NK-92 (cell line): Measurements from ENCODE around the gene GATA2.

Source experiments
- DNase-seq: peaks from one replicate; lab custom pipeline; 2025; ENCODE audit not compliant: unreplicated experiment; lab: John Stamatoyannopoulos, UW

Gene GATA2

GRCh38 chr3:128458746-128459460 lies 34.1 kb downstream of the GATA2 start:
- no peak for DNase-seq

GRCh38 chr3:128457937-128458336 lies 35.1 kb downstream of the GATA2 start:
- DNase-seq: no peak

DNA sequence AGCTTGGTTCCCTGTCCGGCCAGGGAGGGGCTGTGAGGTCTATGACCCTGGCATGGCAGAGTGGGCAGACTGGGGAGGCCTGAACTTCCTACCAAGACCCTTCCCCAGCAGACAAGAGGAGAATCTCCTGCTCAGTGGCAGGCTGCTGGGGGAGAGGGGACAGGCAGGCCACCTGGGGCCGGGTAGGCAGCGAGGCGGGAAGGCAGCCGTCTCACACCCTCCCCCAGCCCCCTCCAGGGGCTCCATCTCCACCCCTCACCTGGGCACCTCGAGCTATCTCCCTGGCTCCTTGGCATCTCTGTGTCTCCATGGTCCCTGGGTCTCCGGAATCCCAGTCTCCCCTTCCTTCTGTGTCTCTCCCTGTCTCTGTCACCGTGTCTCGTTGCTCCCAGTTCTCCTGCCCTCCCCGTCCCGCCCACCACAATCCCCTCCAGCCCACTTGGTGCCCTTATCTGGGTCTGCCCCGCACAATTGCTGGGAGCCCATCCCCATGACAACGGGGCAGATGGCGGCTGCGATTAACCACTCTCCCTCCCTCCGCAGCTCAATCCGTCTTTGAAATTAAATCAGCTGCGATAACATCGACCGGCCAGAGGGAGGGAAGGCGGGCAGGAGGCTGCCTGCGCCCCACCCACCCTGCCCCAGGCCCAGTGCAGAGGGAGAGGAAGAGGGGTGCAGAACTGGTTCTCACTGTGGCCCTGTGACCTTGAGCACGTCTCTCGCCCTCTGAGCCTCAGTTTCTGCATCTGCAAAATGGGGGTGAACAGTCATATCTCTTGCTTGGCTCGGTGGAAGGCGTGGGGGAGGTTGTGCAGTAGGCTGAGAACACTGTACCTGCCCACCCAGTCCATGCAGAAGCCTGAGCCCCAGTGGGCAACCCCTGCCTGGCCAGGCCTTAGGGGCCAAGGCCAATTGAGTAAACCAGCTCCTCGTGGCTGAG lies 36.0 kb downstream of the GATA2 start:
- no peak for DNase-seq

- DNase-seq: no peak
These were observed 36.9 kb downstream of the GATA2 start for GRCh38 chr3:128455786-128456748.

DNA sequence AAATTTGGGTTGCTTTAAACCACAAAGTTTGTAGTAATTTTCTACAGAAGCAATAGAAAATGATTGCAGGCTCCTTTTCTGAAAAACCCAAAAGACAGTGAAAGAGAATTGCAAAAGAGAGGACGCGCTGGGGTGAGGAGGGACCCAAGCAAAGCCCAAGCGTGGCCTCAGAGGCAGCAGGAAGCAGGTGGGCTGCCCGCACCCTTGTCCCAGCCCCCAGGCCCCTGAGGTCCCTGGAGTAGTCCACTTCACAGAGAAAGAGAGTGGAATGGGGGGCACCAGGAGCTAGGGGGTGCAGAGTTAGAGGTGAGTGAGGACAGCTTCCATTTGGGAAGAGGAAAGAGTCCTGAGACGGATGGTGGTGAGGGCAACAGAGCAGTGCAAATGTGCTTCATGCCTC lies 37.9 kb downstream of the GATA2 start:
- DNase-seq: no peak

GRCh38 chr3:128454310-128454618 lies 38.7 kb downstream of the GATA2 start:
- DNase-seq: no peak

DNA sequence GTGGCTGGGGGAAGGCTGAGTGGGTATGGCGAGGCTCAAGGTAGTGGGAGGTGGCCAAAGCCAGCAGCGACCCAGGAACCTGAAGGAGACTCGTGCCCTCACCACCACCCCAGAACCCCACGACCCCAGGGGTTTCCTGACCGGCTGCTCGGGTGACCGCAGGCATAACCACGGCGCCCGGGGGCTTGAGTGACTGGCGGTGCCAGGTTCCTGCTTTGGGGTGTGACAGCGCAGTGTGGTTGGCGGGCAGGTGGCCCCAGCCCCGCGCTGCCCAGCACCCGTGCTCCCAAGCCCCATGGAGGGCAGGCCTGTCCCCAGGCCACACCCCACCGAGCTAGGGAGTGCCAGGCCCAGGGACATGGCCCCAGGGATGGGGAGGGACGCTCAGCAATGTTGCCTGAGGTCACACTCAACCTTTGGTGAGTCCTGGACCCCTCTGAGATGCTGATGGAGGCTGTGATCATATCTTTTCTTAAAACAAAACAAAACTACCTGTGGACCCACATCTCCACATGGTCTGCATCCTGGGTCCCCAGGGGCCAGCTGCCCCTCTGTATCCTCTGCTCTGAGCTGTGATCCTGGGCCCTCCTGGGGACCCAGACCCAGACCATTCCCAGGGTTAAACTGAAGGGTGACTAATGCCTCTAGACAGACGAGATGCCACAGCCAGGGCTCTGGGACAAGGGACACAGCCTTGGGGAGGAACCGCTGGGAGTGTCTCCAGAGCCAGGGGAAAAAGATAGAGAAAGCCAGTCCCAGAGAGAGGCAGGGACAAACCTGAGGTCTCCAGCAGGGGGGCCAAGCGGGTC lies 39.3 kb downstream of the GATA2 start:
- no peak for DNase-seq

DNA sequence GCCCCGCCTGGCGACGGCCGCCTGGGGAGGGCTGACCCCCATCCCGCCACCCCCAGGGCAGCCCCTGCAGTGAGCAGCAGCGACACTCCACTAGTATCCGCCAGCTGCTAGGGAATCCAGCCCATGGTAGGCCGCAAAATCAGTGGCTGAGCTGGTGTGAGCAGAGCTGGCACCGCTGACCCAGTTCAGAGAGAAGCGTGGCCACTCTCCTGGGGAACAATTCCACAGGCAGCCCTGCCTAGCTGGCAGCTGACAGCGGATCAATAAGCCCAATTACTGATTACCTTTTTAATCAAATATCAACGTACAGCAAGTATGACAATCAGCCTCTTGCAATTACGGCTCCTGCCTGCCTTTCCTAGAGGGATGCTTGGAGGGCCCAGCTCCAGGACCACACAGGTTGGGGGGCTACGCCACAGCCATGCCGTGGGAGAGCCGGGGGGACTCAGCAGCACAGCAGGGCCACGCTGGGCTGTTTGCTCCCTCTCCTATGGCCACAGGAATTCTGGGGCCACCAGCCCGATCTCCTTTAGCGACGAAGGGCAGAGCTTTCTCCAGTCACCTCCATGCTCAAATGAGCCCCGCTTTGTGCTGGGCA lies 40.2 kb downstream of the GATA2 start:
- DNase-seq: no peak

GRCh38 chr3:128452120-128452519 lies 40.9 kb downstream of the GATA2 start:
- no peak for DNase-seq

GRCh38 chr3:128449111-128449638 lies 43.8 kb downstream of the GATA2 start:
- DNase-seq: no peak

DNA sequence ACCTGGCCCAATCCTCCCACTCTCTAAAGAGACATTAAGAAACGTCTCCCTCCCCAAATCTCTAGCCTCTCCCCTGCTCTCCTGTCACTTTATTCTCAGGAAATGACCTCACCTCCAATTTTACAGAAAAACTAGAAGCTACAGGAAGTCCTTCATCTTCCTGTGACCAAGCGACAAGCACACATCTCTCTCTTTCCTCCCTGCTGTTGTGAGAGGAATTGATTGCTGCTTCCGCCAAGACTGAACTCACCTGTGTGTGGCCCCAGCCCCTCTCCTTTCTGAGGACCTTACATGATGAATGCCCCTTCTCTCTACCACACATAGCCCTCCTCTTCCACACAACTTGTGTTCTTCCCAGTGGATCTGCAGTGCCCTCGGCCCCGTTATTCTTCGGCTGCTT lies 44.5 kb downstream of the GATA2 start:
- no peak for DNase-seq

- DNase-seq: no peak
These were observed 45.4 kb downstream of the GATA2 start for GRCh38 chr3:128447561-128448013.

DNA sequence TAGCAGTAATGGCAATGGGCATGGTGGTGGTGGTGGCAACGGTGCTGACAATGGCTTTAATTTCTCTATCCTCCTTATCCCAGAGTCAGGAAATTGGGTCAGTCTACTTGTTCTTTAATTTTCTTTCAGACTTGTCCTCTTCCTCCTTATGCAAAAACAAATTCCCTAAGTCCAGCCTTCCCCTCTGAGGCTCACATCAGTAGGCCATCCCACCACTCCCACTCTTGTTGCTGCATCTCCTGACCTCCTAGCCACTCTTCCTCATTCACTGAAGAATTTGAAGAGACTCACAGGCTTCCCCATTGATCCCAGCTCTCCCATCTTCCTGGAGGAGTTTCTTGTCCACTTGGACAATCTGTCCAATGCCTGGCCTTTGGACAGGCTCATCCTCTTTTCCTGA lies 46.2 kb downstream of the GATA2 start:
- no peak for DNase-seq

- DNase-seq: no peak
These were observed 47.6 kb downstream of the GATA2 start for GRCh38 chr3:128445357-128445756.

GRCh38 chr3:128443771-128444170 lies 49.2 kb downstream of the GATA2 start:
- no peak for DNase-seq

DNA sequence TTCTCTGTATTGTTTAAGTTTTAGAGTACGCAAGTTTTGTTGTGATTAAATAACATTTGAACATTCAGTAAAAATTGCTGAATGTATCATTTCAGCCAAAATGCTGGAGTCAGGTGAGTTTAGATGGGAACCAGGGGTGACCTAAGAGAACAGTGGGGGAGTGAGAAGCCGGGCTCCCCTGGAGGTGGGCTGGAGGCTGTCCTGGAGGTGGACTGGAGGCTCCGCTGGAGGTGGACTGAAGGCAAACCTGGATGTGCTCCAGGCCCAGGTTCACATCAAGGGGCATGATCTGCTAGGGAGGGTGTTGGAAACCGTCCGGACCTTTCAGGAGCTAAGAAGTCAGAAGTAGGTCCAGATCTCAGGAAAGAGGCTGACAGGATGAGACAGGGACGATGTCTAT lies 50.1 kb downstream of the GATA2 start:
- no peak for DNase-seq

GRCh38 chr3:128442070-128442469 lies 50.9 kb downstream of the GATA2 start:
- DNase-seq: no peak

- DNase-seq: no peak
These were observed 53.8 kb downstream of the GATA2 start for GRCh38 chr3:128439226-128439625.

- DNase-seq: no peak
These were observed 54.4 kb downstream of the GATA2 start for GRCh38 chr3:128438488-128439072.
